ENCODE data around the gene OR12D1.

- no peak for TF ChIP-seq CTCF (IDR thresholded peaks at IDR 0.05 in 4 of 5, conservative IDR thresholded peaks at IDR 0.05 in 1 of 5)
- no peak for TF ChIP-seq POLR2A (IDR thresholded peaks at IDR 0.05)
Observed at GRCh38 chr6:29461021-29461814, 46.5 kb downstream of the OR12D1 start.
